Left lung (tissue), 10 donors: ENCODE results near the gene BRD7. TPM values are rescaled to one million over a fixed set of nuclear protein-coding genes. Genes with fewer than 3 reads are reported as not detected.

ENCODE experiments used
- ATAC-seq: fragments of 200-7000 bp; cut with Tn5 transposase; one replicate; pipeline ENCODE4 v1.9.1; 2020; ENCODE audit warnings: moderate library complexity
- DNase-seq, 4 donors: peaks; one replicate each; pipeline ENCODE4 v3.0.0-alpha.2; 2013 to 2020
- H3K27ac ChIP-seq, 2 donors: fragments of 200-600 bp; sonication (generic) in 1 of 2; one replicate each; pipeline versions ENCODE4 v1.5.0 to v1.8.0; 2020 to 2021
- H3K27me3 ChIP-seq, 2 donors: fragments of 200-600 bp; sonication (generic) in 1 of 2; one replicate each; pipeline versions ENCODE4 v1.5.0 to v1.8.0; 2020 to 2021
- H3K36me3 ChIP-seq, 2 donors: fragments of 200-600 bp; sonication (generic) in 1 of 2; one replicate each; pipeline versions ENCODE4 v1.5.0 to v1.8.0; 2020 to 2021
- H3K4me1 ChIP-seq, 2 donors: fragments of 200-600 bp; one replicate each; pipeline ENCODE4 v1.8.0; 2021
- H3K4me3 ChIP-seq, 2 donors: fragments of 200-600 bp; sonication (generic) in 1 of 2; one replicate each; pipeline versions ENCODE4 v1.5.0 to v1.8.0; 2020 to 2021; ENCODE audit warnings: mild to moderate bottlenecking in 1 of 2
- H3K9me3 ChIP-seq, 2 donors: fragments of 200-600 bp; sonication (generic) in 1 of 2; one replicate each; pipeline versions ENCODE4 v1.5.0 to v1.8.0; 2020 to 2021
- intact Hi-C, 2 donors: fragments of 100-400 bp; cut with DNase I; formaldehyde crosslinking; loops; one replicate each; pipeline versions ENCODE4 v1.11.2 to v1.14.2; 2022
- polyA plus RNA-seq, 6 donors: library from polyadenylated mRNA; unstranded; fragments of 120-200 nt; gene quantifications; one replicate each; pipeline ENCODE4 v1.2.1, GENCODE V29; 2013; ENCODE audit not compliant: insufficient read length in 6 of 6
- total RNA-seq, 2 donors: library from RNA; stranded (reverse); fragmentation: NEBNext Ultra II Directional; extraction: Animal tissue kit (Norgen Biotek cat#: 25700); gene quantifications; one replicate each; pipeline ENCODE4 v1.2.1, GENCODE V29; 2021
- TF ChIP-seq, protein P1 (sequence below), 2 donors: fragments of 200-600 bp; sonication (generic) in 1 of 2; IDR thresholded peaks; one replicate each; pipeline versions ENCODE4 v1.5.0 to v1.8.0; 2021; ENCODE audit warnings: antibody characterized with exemption in 2 of 2
- donor health status: DM: no; HTN: yes; CAD: no.
- donor health status: DM: no; HTN: no; CAD: no.

BRD7 gene
- total and polyA plus RNA-seq, 8 donors, result 59.8 to 113 (median 97.6) TPM

DNA sequence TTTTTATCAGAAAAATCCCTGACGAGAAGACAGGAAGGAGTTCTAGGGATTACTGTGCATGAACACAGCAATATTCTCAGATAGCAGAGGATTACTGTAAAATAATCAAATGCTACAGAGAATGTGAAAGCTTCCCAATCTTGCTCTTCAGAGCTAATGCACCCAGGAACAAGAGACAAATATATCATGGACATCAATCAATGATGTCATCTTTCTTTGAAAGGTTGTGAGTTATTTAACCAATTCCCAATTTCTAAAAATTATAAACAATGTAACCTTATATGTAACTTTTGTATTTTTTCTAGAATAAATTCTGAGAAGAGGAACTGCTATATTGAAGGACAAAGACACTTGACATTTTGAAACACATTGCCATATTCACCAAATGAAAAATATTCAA is 46.5 kb downstream of the BRD7 start:
- intact Hi-C loops, result no loop called here
- Histone ChIP-seq H3K27me3 (no peaks in the 10 kb centered on the region), H3K36me3 (peaks cover 0 to 96% of the 10 kb centered on the region in 2 donors), H3K4me1 (peaks cover 0 to 13% of the 10 kb centered on the region in 2 donors), H3K4me3 (no peak overlapping the region), H3K27ac (no peak overlapping the region), H3K9me3 (no peaks in the 10 kb centered on the region)
- DNase-seq, result no peak
- TF ChIP-seq, protein P1, sequence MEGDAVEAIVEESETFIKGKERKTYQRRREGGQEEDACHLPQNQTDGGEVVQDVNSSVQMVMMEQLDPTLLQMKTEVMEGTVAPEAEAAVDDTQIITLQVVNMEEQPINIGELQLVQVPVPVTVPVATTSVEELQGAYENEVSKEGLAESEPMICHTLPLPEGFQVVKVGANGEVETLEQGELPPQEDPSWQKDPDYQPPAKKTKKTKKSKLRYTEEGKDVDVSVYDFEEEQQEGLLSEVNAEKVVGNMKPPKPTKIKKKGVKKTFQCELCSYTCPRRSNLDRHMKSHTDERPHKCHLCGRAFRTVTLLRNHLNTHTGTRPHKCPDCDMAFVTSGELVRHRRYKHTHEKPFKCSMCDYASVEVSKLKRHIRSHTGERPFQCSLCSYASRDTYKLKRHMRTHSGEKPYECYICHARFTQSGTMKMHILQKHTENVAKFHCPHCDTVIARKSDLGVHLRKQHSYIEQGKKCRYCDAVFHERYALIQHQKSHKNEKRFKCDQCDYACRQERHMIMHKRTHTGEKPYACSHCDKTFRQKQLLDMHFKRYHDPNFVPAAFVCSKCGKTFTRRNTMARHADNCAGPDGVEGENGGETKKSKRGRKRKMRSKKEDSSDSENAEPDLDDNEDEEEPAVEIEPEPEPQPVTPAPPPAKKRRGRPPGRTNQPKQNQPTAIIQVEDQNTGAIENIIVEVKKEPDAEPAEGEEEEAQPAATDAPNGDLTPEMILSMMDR (IDR thresholded peaks at IDR 0.05), result no peak
- ATAC-seq, result no peak

DNA sequence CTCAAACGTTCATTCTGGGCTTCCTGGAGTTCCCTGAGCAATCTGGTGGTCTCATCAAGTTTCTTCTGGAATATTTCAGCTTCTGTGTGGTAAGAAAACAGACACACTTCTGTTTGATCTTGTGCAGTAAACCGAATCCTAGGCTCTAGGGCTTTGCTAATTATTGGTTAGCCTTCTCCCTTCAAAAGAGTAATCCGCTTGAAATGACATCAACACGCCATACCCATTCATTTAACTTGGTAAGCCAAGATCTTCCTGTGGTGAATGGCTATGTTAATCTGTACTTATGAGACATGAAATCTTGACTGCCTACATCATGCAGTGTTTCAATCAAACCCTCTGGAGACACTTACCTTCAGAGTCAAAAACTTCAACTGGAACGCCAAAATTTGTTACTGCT is 48.5 kb downstream of the BRD7 start:
- Histone ChIP-seq H3K4me1 (peaks cover 0 to 11% of the 10 kb centered on the region in 2 donors), H3K27me3 (no peaks in the 10 kb centered on the region), H3K27ac (no peak overlapping the region), H3K9me3 (no peaks in the 10 kb centered on the region), H3K4me3 (no peak overlapping the region), H3K36me3 (peaks cover 0 to 100% of the 10 kb centered on the region in 2 donors)
- DNase-seq (no peak), ATAC-seq (no peak)
- intact Hi-C loops, result no loop called here
- TF ChIP-seq, protein P1 (IDR thresholded peaks at IDR 0.05), result no peak

DNA sequence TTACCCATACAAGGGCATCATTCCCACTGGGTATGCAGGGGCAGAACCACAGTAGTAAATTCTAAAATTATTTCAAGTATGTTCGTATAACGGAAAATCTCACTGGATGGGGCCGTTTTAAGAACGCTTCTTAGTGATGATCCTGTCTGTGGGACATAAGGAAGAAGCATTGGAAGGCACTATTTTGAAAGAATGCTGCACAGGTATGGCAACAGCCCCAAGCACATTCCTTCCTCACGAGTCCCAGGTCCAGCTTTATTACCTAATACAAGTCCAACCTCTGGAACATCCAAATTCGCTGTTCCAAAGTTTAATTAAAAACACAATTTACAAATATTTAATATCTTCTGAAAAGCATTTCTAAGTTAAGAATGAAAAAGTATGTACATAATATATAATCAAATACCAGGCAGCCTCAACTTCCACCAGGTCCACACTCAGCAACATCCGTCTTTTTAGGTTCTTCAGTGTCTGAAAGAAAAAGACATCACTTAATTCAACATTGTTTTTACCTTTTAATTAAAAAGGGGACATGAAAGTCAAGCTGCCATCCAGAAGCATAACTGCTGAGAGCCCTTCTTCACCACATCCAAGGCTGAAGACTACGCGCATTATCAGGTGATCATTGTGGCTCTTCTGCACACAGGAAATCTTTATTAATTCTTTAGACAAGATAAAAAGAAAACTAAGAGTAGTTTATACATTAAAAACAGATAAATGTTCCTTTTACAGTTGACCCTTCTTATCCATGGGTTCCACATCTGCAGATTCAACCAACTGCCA is 49.8 kb downstream of the BRD7 start:
- intact Hi-C loops, result no loop called here

DNA sequence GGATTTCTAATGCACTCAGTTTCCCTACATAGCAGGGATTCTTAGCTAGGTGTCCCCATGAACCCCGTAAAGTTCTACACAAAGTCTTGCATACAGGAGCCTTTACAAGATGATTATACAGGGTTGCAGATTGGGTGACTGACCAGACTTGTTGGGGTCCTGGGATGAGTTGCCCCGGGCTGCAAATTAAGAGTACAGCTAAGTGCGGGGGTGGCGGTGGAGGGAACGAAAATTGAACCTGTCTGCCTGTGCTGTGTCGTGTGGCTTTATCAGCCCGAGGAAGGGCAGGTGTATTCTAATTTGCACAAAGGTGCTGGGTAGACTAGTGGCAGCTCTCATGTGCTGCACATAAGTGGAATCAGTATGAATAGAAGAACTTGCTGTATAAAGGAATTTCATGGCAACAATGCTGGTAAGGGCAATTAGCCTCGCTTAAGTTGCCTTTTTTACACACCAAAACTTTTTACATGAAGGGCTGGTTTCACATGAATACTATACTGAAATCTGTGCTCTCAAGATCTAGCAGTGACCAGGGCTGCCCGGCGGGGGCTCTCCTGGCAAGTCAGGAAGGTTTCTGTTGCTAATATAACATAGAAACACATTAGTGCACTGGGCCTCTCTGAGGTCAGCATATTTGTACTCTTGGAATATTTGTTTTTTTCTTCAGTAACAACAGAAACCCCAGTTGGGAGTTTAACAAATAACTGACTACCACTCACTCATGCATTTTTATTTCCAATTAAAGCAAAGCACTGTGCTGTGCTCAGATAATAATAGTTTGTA is 51.7 kb downstream of the BRD7 start:
- Histone ChIP-seq H3K27me3 (no peaks in the 10 kb centered on the region), H3K36me3 (peaks cover 0 to 100% of the 10 kb centered on the region in 2 donors), H3K4me1 (peaks cover 0 to 19% of the 10 kb centered on the region in 2 donors), H3K27ac (no peak overlapping the region), H3K9me3 (no peaks in the 10 kb centered on the region), H3K4me3 (no peak overlapping the region)
- intact Hi-C loops, result no loop called here
- peak in 1 of 4 donors; percentile 23 for DNase-seq
- peak; percentile 39 for ATAC-seq
- TF ChIP-seq, protein P1 (IDR thresholded peaks at IDR 0.05), result no peak

More for the DNA sequence above, 49.8 kb downstream of the BRD7 start:
- Histone ChIP-seq H3K4me1 (peaks cover 0 to 11% of the 10 kb centered on the region in 2 donors), H3K4me3 (no peak overlapping the region), H3K9me3 (no peaks in the 10 kb centered on the region), H3K27ac (no peak overlapping the region), H3K27me3 (no peaks in the 10 kb centered on the region), H3K36me3 (peaks cover 0 to 100% of the 10 kb centered on the region in 2 donors)
- DNase-seq, result no peak
- TF ChIP-seq, protein P1 (IDR thresholded peaks at IDR 0.05), result no peak
- ATAC-seq, result no peak
